Trophoblast cell (in vitro differentiated cells and primary cell): ENCODE measurements around the gene WNT7B.

ENCODE experiments used
- DNase-seq, 2 donors: peaks; one replicate each; pipeline ENCODE4 v3.0.0-alpha.2; 2016
- H2AFZ ChIP-seq: 2 replicates; pipeline ENCODE4 v1.6.1; 2013; ENCODE audit warnings: low read length, moderate library complexity, mild to moderate bottlenecking; ENCODE audit not compliant: insufficient read depth, poor library complexity
- H2AK5ac ChIP-seq: 2 replicates; pipeline ENCODE4 v1.6.1; 2013; ENCODE audit warnings: mild to moderate bottlenecking, low read length
- H2BK120ac ChIP-seq: 2 replicates; pipeline ENCODE4 v1.6.1; 2013; ENCODE audit warnings: low read length, mild to moderate bottlenecking, moderate library complexity; ENCODE audit not compliant: insufficient read depth, poor library complexity
- H2BK12ac ChIP-seq: 2 replicates; pipeline ENCODE4 v1.6.1; 2013; ENCODE audit warnings: mild to moderate bottlenecking, low read length, moderate library complexity
- H2BK5ac ChIP-seq: 2 replicates; pipeline ENCODE4 v1.6.1; 2013; ENCODE audit warnings: low read length, low read depth, moderate library complexity, mild to moderate bottlenecking; ENCODE audit not compliant: poor library complexity
- H3K14ac ChIP-seq: 2 replicates; pipeline ENCODE4 v1.6.1; 2013; ENCODE audit warnings: mild to moderate bottlenecking, low read length
- H3K18ac ChIP-seq: 2 replicates; pipeline ENCODE4 v1.6.1; 2013; ENCODE audit warnings: mild to moderate bottlenecking, low read length
- H3K23ac ChIP-seq: 2 replicates; pipeline ENCODE4 v1.6.1; 2013; ENCODE audit warnings: low read length
- H3K27ac ChIP-seq: 2 replicates; pipeline ENCODE4 v1.5.1; 2013; ENCODE audit warnings: low read depth, mild to moderate bottlenecking, inconsistent platforms, low read length, moderate library complexity
- H3K27me3 ChIP-seq: 2 replicates; pipeline ENCODE4 v1.6.1; 2013; ENCODE audit warnings: inconsistent platforms, mild to moderate bottlenecking, low read length, moderate library complexity; ENCODE audit not compliant: insufficient read depth
- H3K36me3 ChIP-seq, 2 experiments: 1 replicate in 1 of 2; 2 replicates in 1 of 2; pipeline ENCODE4 v1.6.1; 2013; ENCODE audit warnings: low read length in 2 of 2, mild to moderate bottlenecking in 2 of 2, moderate library complexity in 1 of 2; ENCODE audit not compliant: insufficient read depth in 2 of 2, control insufficient read depth in 1 of 2
- H3K4ac ChIP-seq: 2 replicates; pipeline ENCODE4 v1.6.1; 2013; ENCODE audit warnings: low read depth, mild to moderate bottlenecking, low read length, moderate library complexity
- H3K4me1 ChIP-seq, 2 experiments: 1 replicate in 1 of 2; 2 replicates in 1 of 2; pipeline ENCODE4 v1.6.1; 2013; ENCODE audit warnings: low read length in 2 of 2, mild to moderate bottlenecking in 2 of 2, moderate library complexity in 1 of 2; ENCODE audit not compliant: insufficient read depth in 2 of 2, control insufficient read depth in 1 of 2
- H3K4me2 ChIP-seq: 2 replicates; pipeline ENCODE4 v1.6.1; 2013; ENCODE audit warnings: inconsistent platforms, mild to moderate bottlenecking, low read length, moderate library complexity
- H3K4me3 ChIP-seq: 2 replicates; pipeline ENCODE4 v1.5.1; 2013; ENCODE audit warnings: mild to moderate bottlenecking, low read depth, low read length, inconsistent platforms
- H3K79me1 ChIP-seq: one replicate; pipeline ENCODE4 v1.6.1; 2013; ENCODE audit warnings: low read length
- H3K79me2 ChIP-seq: 2 replicates; pipeline ENCODE4 v1.6.1; 2013; ENCODE audit warnings: low read length, mild to moderate bottlenecking; ENCODE audit not compliant: control insufficient read depth, insufficient read depth, poor library complexity
- H3K9ac ChIP-seq: 2 replicates; pipeline ENCODE4 v1.6.1; 2013; ENCODE audit warnings: mild to moderate bottlenecking, low read length
- H3K9me3 ChIP-seq: 2 replicates; pipeline ENCODE4 v1.6.1; 2013; ENCODE audit warnings: low read depth, mild to moderate bottlenecking, control low read depth, inconsistent platforms, low read length; ENCODE audit not compliant: insufficient read depth
- H4K12ac ChIP-seq: 2 replicates; pipeline ENCODE4 v1.6.1; 2013; ENCODE audit warnings: low read depth, mild to moderate bottlenecking, low read length, moderate library complexity
- H4K8ac ChIP-seq: 2 replicates; pipeline ENCODE4 v1.6.1; 2013; ENCODE audit warnings: low read depth, mild to moderate bottlenecking, low read length, moderate library complexity
- H4K91ac ChIP-seq: one replicate; pipeline ENCODE4 v1.6.1; 2013; ENCODE audit warnings: low read depth, mild to moderate bottlenecking, low read length, moderate library complexity
- WGBS: extraction: QIAGEN DNeasy Blood & Tissue Kit; methylation state at CpG from one replicate; pipeline ENCODE4 v1.1.7; 2013; ENCODE audit warnings: missing lambda C conversion rate; ENCODE audit not compliant: insufficient read length, insufficient coverage; ENCODE audit errors: extremely low coverage; 5-methylcytosine and 5-hydroxymethylcytosine counted together

The WNT7B gene

DNA sequence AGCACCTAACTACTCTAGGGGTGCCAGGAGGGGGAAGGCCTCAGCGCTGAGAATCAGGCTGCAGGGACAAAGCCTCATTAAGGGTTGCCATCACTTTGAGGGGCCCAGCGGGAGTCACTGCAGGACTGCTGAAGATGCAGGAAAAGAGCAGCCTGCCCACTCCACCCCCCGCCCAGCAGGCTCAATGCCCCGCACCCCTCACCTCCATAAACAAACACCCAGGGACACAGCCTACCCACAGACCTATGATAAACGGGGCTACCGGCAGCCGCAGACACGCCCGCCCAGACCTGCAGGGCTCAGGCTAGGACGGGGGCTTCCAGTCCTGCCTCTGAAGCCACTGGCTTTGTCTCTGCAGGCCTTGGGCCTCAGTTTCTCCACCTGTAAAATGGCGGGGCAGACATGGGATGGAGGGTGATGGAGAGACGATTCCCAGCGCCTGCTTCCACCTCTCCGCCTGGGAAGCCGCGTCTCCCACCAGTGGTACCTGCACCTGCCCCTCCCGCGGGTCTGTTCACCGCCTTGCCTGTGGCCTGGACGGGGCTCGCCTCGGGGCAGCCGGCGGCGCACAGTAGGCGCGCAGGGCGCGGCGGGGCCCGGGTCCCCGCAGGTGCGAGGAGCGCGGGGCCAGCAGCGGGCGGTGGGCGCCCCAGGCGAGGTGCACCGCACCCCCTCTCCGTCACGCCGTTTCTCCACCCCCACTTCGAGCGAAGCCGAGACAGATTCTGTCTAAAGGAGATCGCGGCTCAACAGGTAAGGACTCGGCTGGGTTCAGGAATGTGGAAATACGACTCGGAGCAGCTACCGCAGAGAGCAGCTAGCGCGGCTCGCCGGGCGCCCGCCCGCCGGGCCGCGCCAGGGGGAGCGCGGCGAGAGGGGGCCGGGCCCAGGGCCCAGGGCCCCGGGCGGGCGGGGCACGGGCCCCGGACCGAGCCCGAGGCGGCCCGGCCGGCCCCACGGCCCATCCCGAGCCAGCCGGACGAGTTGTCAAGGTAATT lies 1.5 kb downstream of the WNT7B start:
- peak overlapping the region; percentile 19 for H4K91ac ChIP-seq
- peaks cover 10% of the 10 kb centered on the region for H3K79me1 ChIP-seq
- no peak overlapping the region for H3K23ac ChIP-seq
- no peak overlapping the region for H2BK5ac ChIP-seq
- H3K9ac ChIP-seq, result no peak overlapping the region
- no peak overlapping the region for H2BK12ac ChIP-seq
- no peak overlapping the region for H4K8ac ChIP-seq
- peak overlapping the region; percentile 68 for H3K4me3 ChIP-seq
- WGBS, result no CpG with 5 or more reads among the region's 80 CpGs
- H3K4me2 ChIP-seq, result peak overlapping the region; percentile 88
- H3K79me2 ChIP-seq, result no peaks in the 10 kb centered on the region
- H3K27me3 ChIP-seq, result peaks cover 52% of the 10 kb centered on the region
- H3K18ac ChIP-seq, result peak overlapping the region; percentile 6
- peaks cover 24% of the 10 kb centered on the region for H3K9me3 ChIP-seq
- DNase-seq, result peak; percentile 51 to 80
- no peak overlapping the region for H3K27ac ChIP-seq
- no peak overlapping the region for H2AFZ ChIP-seq
- no peak overlapping the region for H2BK120ac ChIP-seq
- H3K4ac ChIP-seq, result no peak overlapping the region
- no peak overlapping the region for H4K12ac ChIP-seq
- H2AK5ac ChIP-seq, result no peak overlapping the region
- no peak overlapping the region for H3K14ac ChIP-seq
- peaks cover 34 to 46% of the 10 kb centered on the region in 2 experiments for H3K4me1 ChIP-seq
- H3K36me3 ChIP-seq, result no peaks in the 10 kb centered on the region

- Histone ChIP-seq H3K4me3 (no peak overlapping the region), H3K23ac (no peak overlapping the region), H3K27me3 (peaks cover 52% of the 10 kb centered on the region), H3K9ac (no peak overlapping the region), H3K4me2 (peak overlapping the region; percentile 88), H3K14ac (no peak overlapping the region), H4K12ac (no peak overlapping the region), H4K91ac (peak overlapping the region; percentile 19), H3K9me3 (peaks cover 16% of the 10 kb centered on the region), H3K4me1 (peaks cover 41 to 55% of the 10 kb centered on the region in 2 experiments), H2BK120ac (no peak overlapping the region), H3K79me2 (no peaks in the 10 kb centered on the region), H3K18ac (peak overlapping the region; percentile 14), H2AFZ (no peak overlapping the region), H4K8ac (no peak overlapping the region), H3K79me1 (peaks cover 10% of the 10 kb centered on the region), H3K27ac (no peak overlapping the region), H3K36me3 (no peaks in the 10 kb centered on the region), H2AK5ac (peak overlapping the region; percentile 33), H2BK5ac (no peak overlapping the region), H3K4ac (no peak overlapping the region), H2BK12ac (no peak overlapping the region)
- WGBS, result no CpG with 5 or more reads among the region's 4 CpGs
- DNase-seq, result no peak
Observed at GRCh38 chr22:45974498-45974897, 2.5 kb downstream of the WNT7B start.

DNA sequence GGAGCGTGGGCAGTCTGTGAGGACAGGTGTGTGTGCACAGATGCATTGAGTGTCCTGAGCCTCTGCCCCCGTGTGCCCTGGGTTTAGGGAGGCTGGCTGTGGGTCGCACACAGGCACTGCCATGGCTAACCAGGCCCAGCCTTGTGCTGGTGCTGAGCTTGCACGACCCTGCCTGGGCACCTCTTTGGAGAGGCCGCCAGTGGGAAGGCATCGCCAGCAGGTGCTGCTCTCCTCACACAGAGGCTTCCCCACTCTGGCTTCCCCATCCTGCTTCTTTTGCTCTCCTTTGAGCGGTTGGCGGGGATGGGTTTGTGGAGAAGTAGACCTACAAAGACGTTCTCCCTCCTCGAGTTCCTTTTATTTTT lies 4.1 kb downstream of the WNT7B start:
- H3K27ac ChIP-seq, result no peak overlapping the region
- no peak overlapping the region for H2AK5ac ChIP-seq
- H3K23ac ChIP-seq, result no peak overlapping the region
- H2AFZ ChIP-seq, result no peak overlapping the region
- H2BK120ac ChIP-seq, result no peak overlapping the region
- no peak overlapping the region for H4K12ac ChIP-seq
- no peak overlapping the region for H3K14ac ChIP-seq
- H4K91ac ChIP-seq, result no peak overlapping the region
- H3K79me1 ChIP-seq, result peaks cover 7% of the 10 kb centered on the region
- no peak overlapping the region for H3K18ac ChIP-seq
- H3K4me2 ChIP-seq, result no peak overlapping the region
- H3K4me1 ChIP-seq, result peaks cover 46 to 54% of the 10 kb centered on the region in 2 experiments
- H3K9me3 ChIP-seq, result peaks cover 13% of the 10 kb centered on the region
- WGBS, result no CpG with 5 or more reads among the region's 10 CpGs
- H3K27me3 ChIP-seq, result peaks cover 52% of the 10 kb centered on the region
- H3K4ac ChIP-seq, result no peak overlapping the region
- H3K36me3 ChIP-seq, result no peaks in the 10 kb centered on the region
- DNase-seq, result no peak
- H2BK12ac ChIP-seq, result no peak overlapping the region
- no peak overlapping the region for H3K9ac ChIP-seq
- no peaks in the 10 kb centered on the region for H3K79me2 ChIP-seq
- no peak overlapping the region for H4K8ac ChIP-seq
- no peak overlapping the region for H2BK5ac ChIP-seq
- no peak overlapping the region for H3K4me3 ChIP-seq

GRCh38 chr22:45972091-45972888 lies 4.7 kb downstream of the WNT7B start:
- no peak overlapping the region for H3K4ac ChIP-seq
- H2BK12ac ChIP-seq, result no peak overlapping the region
- H2AFZ ChIP-seq, result no peak overlapping the region
- no peaks in the 10 kb centered on the region for H3K79me2 ChIP-seq
- WGBS, result no CpG with 5 or more reads among the region's 83 CpGs
- peaks cover 47% of the 10 kb centered on the region for H3K27me3 ChIP-seq
- no peak overlapping the region for H3K27ac ChIP-seq
- H3K4me1 ChIP-seq, result peaks cover 42 to 49% of the 10 kb centered on the region in 2 experiments
- H3K36me3 ChIP-seq, result no peaks in the 10 kb centered on the region
- peaks cover 7% of the 10 kb centered on the region for H3K79me1 ChIP-seq
- no peak overlapping the region for H4K12ac ChIP-seq
- no peak overlapping the region for H2BK5ac ChIP-seq
- no peak overlapping the region for H3K4me3 ChIP-seq
- no peak overlapping the region for H3K18ac ChIP-seq
- H4K8ac ChIP-seq, result no peak overlapping the region
- H4K91ac ChIP-seq, result no peak overlapping the region
- H3K9me3 ChIP-seq, result peaks cover 10% of the 10 kb centered on the region
- DNase-seq, result no peak
- H2AK5ac ChIP-seq, result no peak overlapping the region
- H2BK120ac ChIP-seq, result no peak overlapping the region
- peak overlapping the region; percentile 46 for H3K4me2 ChIP-seq
- H3K14ac ChIP-seq, result no peak overlapping the region
- no peak overlapping the region for H3K23ac ChIP-seq
- no peak overlapping the region for H3K9ac ChIP-seq
